GM21381 (cell line): ENCODE data around the gene BCL6.
A peak's percentile ranks its signal among the peaks of the same experiment; 100 is the strongest.

ENCODE experiments used
- ATAC-seq: cut with Tn5 transposase; IDR thresholded peaks from one replicate; pipeline ENCODE4 v1.9.1; 2021; ENCODE audit warnings: mild to moderate bottlenecking, moderate library complexity; ENCODE audit not compliant: unreplicated experiment

Gene BCL6

GRCh38 chr3:187763850-187764648 lies 18.8 kb upstream of the BCL6 start:
- ATAC-seq, result no peak

GRCh38 chr3:187762792-187763191 lies 17.5 kb upstream of the BCL6 start:
- ATAC-seq, result no peak

GRCh38 chr3:187759601-187760000 lies 14.3 kb upstream of the BCL6 start:
- no peak for ATAC-seq

GRCh38 chr3:187758318-187758955 lies 13.2 kb upstream of the BCL6 start:
- ATAC-seq, result no peak

GRCh38 chr3:187753516-187753915 lies 8.2 kb upstream of the BCL6 start:
- ATAC-seq, result no peak

- no peak for ATAC-seq
Measured at GRCh38 chr3:187750513-187751123, 5.3 kb upstream of the BCL6 start.

GRCh38 chr3:187750006-187750512 lies 4.8 kb upstream of the BCL6 start:
- no peak for ATAC-seq

GRCh38 chr3:187748050-187748481 lies 2.8 kb upstream of the BCL6 start:
- ATAC-seq, result peak; percentile 39

GRCh38 chr3:187747506-187747905 lies 2.2 kb upstream of the BCL6 start:
- no peak for ATAC-seq

GRCh38 chr3:187746442-187747281 lies 1.4 kb upstream of the BCL6 start:
- ATAC-seq, result no peak

GRCh38 chr3:187746059-187746441 lies 782 bp upstream of the BCL6 start:
- no peak for ATAC-seq

GRCh38 chr3:187744169-187745151 lies 808 bp downstream of the BCL6 start:
- no peak for ATAC-seq

- no peak for ATAC-seq
Measured at GRCh38 chr3:187743195-187744141, 1.8 kb downstream of the BCL6 start.

GRCh38 chr3:187742351-187743171 lies 2.7 kb downstream of the BCL6 start:
- ATAC-seq, result no peak

- no peak for ATAC-seq
Measured at GRCh38 chr3:187741403-187742350, 3.6 kb downstream of the BCL6 start.
